Fibroblast of the conjunctiva (primary cell): Measurements from ENCODE around the gene MYO16.
"Not testable (repeated sequence)": the region's sequence is repeated elsewhere in the genome, so short reads cannot be mapped to it uniquely, and the experiment has no call there.

Source experiments
- DNase-seq: peaks from one replicate; pipeline ENCODE4 v3.0.0-alpha.2; 2010; ENCODE audit warnings: low read depth

Gene MYO16

GRCh38 chr13:109072505-109072904, 443.1 kb downstream of the MYO16 start:
- DNase-seq, result no peak

- DNase-seq, result no peak
These were observed 445.0 kb downstream of the MYO16 start for GRCh38 chr13:109074436-109074835.

- DNase-seq, result no peak
These were observed 445.4 kb downstream of the MYO16 start for GRCh38 chr13:109074853-109075252.

- DNase-seq, result no peak
These were observed 458.7 kb downstream of the MYO16 start for GRCh38 chr13:109087916-109088623.

GRCh38 chr13:109088624-109088917, 459.2 kb downstream of the MYO16 start:
- no peak for DNase-seq

GRCh38 chr13:109090796-109091195, 461.4 kb downstream of the MYO16 start:
- no peak for DNase-seq

- DNase-seq, result no peak
These were observed 461.8 kb downstream of the MYO16 start for GRCh38 chr13:109091249-109091648.

- not testable (repeated sequence) for DNase-seq
These were observed 462.8 kb downstream of the MYO16 start for GRCh38 chr13:109092186-109092585.

- no peak for DNase-seq
These were observed 464.6 kb downstream of the MYO16 start for GRCh38 chr13:109093998-109094397.

- no peak for DNase-seq
These were observed 465.7 kb downstream of the MYO16 start for GRCh38 chr13:109095126-109095525.

GRCh38 chr13:109096101-109096500, 466.7 kb downstream of the MYO16 start:
- DNase-seq, result no peak

GRCh38 chr13:109100705-109101304, 471.4 kb downstream of the MYO16 start:
- DNase-seq, result no peak

GRCh38 chr13:109101550-109102144, 472.2 kb downstream of the MYO16 start:
- DNase-seq, result no peak

GRCh38 chr13:109105899-109106298, 476.5 kb downstream of the MYO16 start:
- DNase-seq, result no peak

GRCh38 chr13:109110159-109110558, 480.7 kb downstream of the MYO16 start:
- DNase-seq, result no peak

GRCh38 chr13:109111141-109111540, 481.7 kb downstream of the MYO16 start:
- no peak for DNase-seq

- no peak for DNase-seq
These were observed 484.0 kb downstream of the MYO16 start for GRCh38 chr13:109113427-109113826.

- DNase-seq, result no peak
These were observed 484.8 kb downstream of the MYO16 start for GRCh38 chr13:109114162-109114561.

GRCh38 chr13:109114991-109115390, 485.6 kb downstream of the MYO16 start:
- no peak for DNase-seq

GRCh38 chr13:109118521-109118920, 489.1 kb downstream of the MYO16 start:
- no peak for DNase-seq

- DNase-seq, result no peak
These were observed 490.5 kb downstream of the MYO16 start for GRCh38 chr13:109119896-109120295.

- no peak for DNase-seq
These were observed 492.4 kb downstream of the MYO16 start for GRCh38 chr13:109121826-109122225.

GRCh38 chr13:109123971-109124370, 494.6 kb downstream of the MYO16 start:
- DNase-seq, result no peak

- DNase-seq, result no peak
These were observed 496.8 kb downstream of the MYO16 start for GRCh38 chr13:109126178-109126577.
